H1 (cell line): ENCODE measurements around the gene ZSCAN25. TPM values are rescaled to one million over a fixed set of nuclear protein-coding genes. Genes with fewer than 3 reads are reported as not detected.

Experiments
- CTCF ChIA-PET: fragments of 300-600 bp; sonication (Branson Sonifier 250); formaldehyde crosslinking; loops from one replicate; lab custom pipeline; 2021; ENCODE audit not compliant: partially characterized antibody; lab: Charles Lee
- POLR2A ChIA-PET: fragments of 300-600 bp; sonication (Branson Sonifier 250); formaldehyde crosslinking; loops from one replicate; lab custom pipeline; 2021; ENCODE audit warnings: inconsistent platforms; ENCODE audit not compliant: partially characterized antibody; lab: Charles Lee
- DNase-seq, 2 experiments: peaks; one replicate each; pipeline versions ENCODE4 v3.0.0 to v3.0.0-alpha.2; 2010 to 2022; ENCODE audit warnings: low spot score in 2 of 2, low read depth in 1 of 2, mixed read lengths in 1 of 2
- FAIRE-seq: peaks from 2 replicates; lab custom pipeline; 2011; peaks lifted over from hg19 to GRCh38; lab: Jason Lieb, UNC
- H2AFZ ChIP-seq: 2 replicates; pipeline ENCODE4 v1.8.1; 2012; ENCODE audit warnings: low read length, inconsistent platforms
- H2AK5ac ChIP-seq: 2 replicates; pipeline ENCODE4 v1.6.1; 2013; ENCODE audit warnings: low read depth, low read length
- H2BK120ac ChIP-seq: replicated peaks from 2 replicates; pipeline ENCODE3; 2013; ENCODE audit warnings: low read depth, low read length, inconsistent platforms
- H2BK12ac ChIP-seq: 2 replicates; pipeline ENCODE4 v1.6.1; 2013; ENCODE audit warnings: low read depth, low read length
- H2BK15ac ChIP-seq: 2 replicates; pipeline ENCODE4 v1.6.1; 2013; ENCODE audit warnings: low read length
- H2BK20ac ChIP-seq: 2 replicates; pipeline ENCODE4 v1.6.1; 2013; ENCODE audit warnings: low read length
- H2BK5ac ChIP-seq: 2 replicates; pipeline ENCODE4 v1.6.1; 2013; ENCODE audit warnings: low read depth, low read length
- H3K14ac ChIP-seq: 2 replicates; pipeline ENCODE4 v1.6.1; 2013; ENCODE audit warnings: inconsistent platforms; ENCODE audit not compliant: insufficient read length
- H3K18ac ChIP-seq: 2 replicates; pipeline ENCODE4 v1.6.1; 2013; ENCODE audit warnings: low read length; ENCODE audit errors: extremely low read depth
- H3K23ac ChIP-seq: 2 replicates; pipeline ENCODE4 v1.6.1; 2013; ENCODE audit warnings: inconsistent platforms; ENCODE audit not compliant: insufficient read length
- H3K23me2 ChIP-seq: 2 replicates; pipeline ENCODE4 v1.6.1; 2013; ENCODE audit warnings: low read depth, low read length
- H3K27ac ChIP-seq: 2 replicates; pipeline ENCODE4 v1.6.1; 2011; ENCODE audit warnings: low read depth, low read length, inconsistent platforms
- H3K27me3 ChIP-seq, 4 experiments: replicated peaks in 1 of 4; 1 replicate in 1 of 4; 2 replicates in 3 of 4; pipeline versions ENCODE4 v1.6.1 to v1.8.1; 2011 to 2013; ENCODE audit warnings: low read length in 3 of 4, mild to moderate bottlenecking in 3 of 4, inconsistent platforms in 2 of 4, mixed read lengths in 2 of 4, moderate library complexity in 1 of 4; ENCODE audit not compliant: control insufficient read depth in 3 of 4, insufficient read depth in 3 of 4; ENCODE audit errors: extremely low read depth in 1 of 4
- H3K36me3 ChIP-seq, 4 experiments: 2 replicates each; pipeline versions ENCODE4 v1.6.1 to v1.8.1; 2011 to 2013; ENCODE audit warnings: mild to moderate bottlenecking in 4 of 4, low read length in 3 of 4, moderate library complexity in 2 of 4, control low read depth in 1 of 4, inconsistent platforms in 1 of 4; ENCODE audit not compliant: insufficient read depth in 4 of 4, control insufficient read depth in 2 of 4
- H3K4ac ChIP-seq: replicated peaks from 2 replicates; pipeline ENCODE3; 2013; ENCODE audit warnings: low read length, low read depth, mixed read lengths, inconsistent platforms; ENCODE audit not compliant: insufficient read length
- H3K4me1 ChIP-seq, 4 experiments: replicated peaks in 1 of 4; 1 replicate in 1 of 4; 2 replicates in 3 of 4; pipeline versions ENCODE4 v1.6.1 to v1.8.1; 2011 to 2013; ENCODE audit warnings: low read length in 3 of 4, inconsistent platforms in 2 of 4, mixed read lengths in 1 of 4; ENCODE audit not compliant: insufficient read depth in 4 of 4, control insufficient read depth in 3 of 4
- H3K4me2 ChIP-seq, 2 experiments: 2 replicates each; pipeline versions ENCODE4 v1.6.1 to v1.8.1; 2011 to 2013; ENCODE audit warnings: low read depth in 2 of 2, low read length in 2 of 2, control low read depth in 1 of 2, inconsistent platforms in 1 of 2, mild to moderate bottlenecking in 1 of 2; ENCODE audit not compliant: insufficient read depth in 1 of 2
- H3K4me3 ChIP-seq, 4 experiments: fragments of 200-600, 300-600 bp in 1 of 4; sonication (generic), shearing (Covaris generic), sonication (Bioruptor Twin) in 1 of 4; 2 replicates each; pipeline versions ENCODE4 v1.5.1 to v1.8.1; 2011 to 2016; ENCODE audit warnings: low read length in 4 of 4, low read depth in 3 of 4, control low read depth in 2 of 4, inconsistent platforms in 2 of 4, mild to moderate bottlenecking in 2 of 4, mixed read lengths in 1 of 4, moderate library complexity in 1 of 4; ENCODE audit not compliant: insufficient read depth in 2 of 4; ENCODE audit errors: extremely low read depth in 1 of 4
- H3K56ac ChIP-seq: replicated peaks from 2 replicates; pipeline ENCODE3; 2013; ENCODE audit warnings: low read depth, mild to moderate bottlenecking, mixed read lengths, low read length, inconsistent platforms; ENCODE audit not compliant: insufficient read length
- H3K79me1 ChIP-seq: 2 replicates; pipeline ENCODE4 v1.6.1; 2013; ENCODE audit warnings: low read depth, low read length, control low read depth
- H3K79me2 ChIP-seq, 2 experiments: 2 replicates each; pipeline versions ENCODE4 v1.6.1 to v1.8.1; 2012 to 2013; ENCODE audit warnings: low read length in 2 of 2, mild to moderate bottlenecking in 2 of 2, inconsistent platforms in 1 of 2; ENCODE audit not compliant: insufficient read depth in 2 of 2, control insufficient read depth in 1 of 2
- H3K9ac ChIP-seq, 4 experiments: replicated peaks in 1 of 4; 1 replicate in 1 of 4; 2 replicates in 3 of 4; pipeline versions ENCODE4 v1.6.1 to v1.8.1; 2011 to 2013; ENCODE audit warnings: low read depth in 3 of 4, low read length in 3 of 4, control low read depth in 2 of 4, mild to moderate bottlenecking in 2 of 4, moderate library complexity in 2 of 4, inconsistent platforms in 1 of 4; ENCODE audit errors: extremely low read depth in 1 of 4
- H3K9me3 ChIP-seq, 2 experiments: 2 replicates each; pipeline versions ENCODE4 v1.6.1 to v1.8.1; 2012 to 2013; ENCODE audit warnings: mild to moderate bottlenecking in 2 of 2, moderate library complexity in 2 of 2, control low read depth in 1 of 2, inconsistent platforms in 1 of 2, low read depth in 1 of 2, low read length in 1 of 2, mixed read lengths in 1 of 2; ENCODE audit not compliant: insufficient read depth in 2 of 2
- H4K20me1 ChIP-seq, 2 experiments: replicated peaks in 1 of 2; 2 replicates each; pipeline versions ENCODE3 to v1.8.1; 2011 to 2013; ENCODE audit warnings: inconsistent platforms in 2 of 2, low read length in 2 of 2, mild to moderate bottlenecking in 1 of 2; ENCODE audit not compliant: insufficient read depth in 2 of 2, control insufficient read depth in 1 of 2
- H4K5ac ChIP-seq: 2 replicates; pipeline ENCODE4 v1.6.1; 2013; ENCODE audit warnings: low read length, low read depth, mixed read lengths, inconsistent platforms; ENCODE audit not compliant: insufficient read length
- H4K8ac ChIP-seq: 2 replicates; pipeline ENCODE4 v1.8.0; 2013; ENCODE audit warnings: mild to moderate bottlenecking, moderate library complexity, low read length, inconsistent platforms; ENCODE audit not compliant: insufficient read depth; ENCODE audit errors: extremely low read depth
- H4K91ac ChIP-seq: replicated peaks from 2 replicates; pipeline ENCODE3; 2013; ENCODE audit warnings: low read length, mixed read lengths, inconsistent platforms; ENCODE audit not compliant: insufficient read length
- BCL11A ChIP-seq, 2 experiments: IDR thresholded peaks; one replicate each; pipeline ENCODE4 v1.6.1; 2011; ENCODE audit warnings: low read depth in 2 of 2, low read length in 2 of 2, mild to moderate bottlenecking in 2 of 2
- CEBPB ChIP-seq: IDR thresholded peaks from 2 replicates; pipeline ENCODE4 v1.6.1; 2012; ENCODE audit warnings: low read depth, low read length
- CHD2 ChIP-seq: IDR thresholded peaks from 2 replicates; pipeline ENCODE4 v1.6.1; 2012; ENCODE audit warnings: low read length, improper control_type of control experiment
- EGR1 ChIP-seq: IDR thresholded peaks from 2 replicates; pipeline ENCODE4 v1.6.1; 2011; ENCODE audit warnings: low read depth, low read length, borderline replicate concordance
- HDAC2 ChIP-seq, 2 experiments: fragments of 300-600 bp in 1 of 2; sonication (generic) in 1 of 2; IDR thresholded peaks; 2 replicates each; pipeline ENCODE4 v1.6.1; 2011 to 2012; ENCODE audit warnings: low read depth in 2 of 2, low read length in 2 of 2, mild to moderate bottlenecking in 2 of 2, moderate library complexity in 2 of 2, borderline replicate concordance in 1 of 2, inconsistent platforms in 1 of 2
- KDM1A ChIP-seq: fragments of 200-600, 300-600 bp; sonication (generic); IDR thresholded peaks from 2 replicates; pipeline ENCODE4 v1.7.1; 2016; ENCODE audit warnings: mild to moderate bottlenecking, low read length, borderline replicate concordance
- KDM5A ChIP-seq: fragments of 200-600 bp; IDR thresholded peaks from 2 replicates; pipeline ENCODE4 v1.7.1; 2012; ENCODE audit warnings: mild to moderate bottlenecking, low read length, inconsistent platforms, mixed read lengths
- RBBP5 ChIP-seq: IDR thresholded peaks from 2 replicates; pipeline ENCODE4 v1.7.1; 2012; ENCODE audit warnings: low read depth, mild to moderate bottlenecking, inconsistent platforms, low read length, moderate library complexity, borderline replicate concordance
- RXRA ChIP-seq: IDR thresholded peaks from 2 replicates; pipeline ENCODE4 v1.6.1; 2011; ENCODE audit warnings: low read depth, mild to moderate bottlenecking, low read length, moderate library complexity; ENCODE audit not compliant: insufficient read depth
- TCF12 ChIP-seq: IDR thresholded peaks from 2 replicates; pipeline ENCODE4 v1.6.1; 2011; ENCODE audit warnings: low read depth, mild to moderate bottlenecking, low read length
- ZNF274 ChIP-seq: IDR thresholded peaks from 2 replicates; pipeline ENCODE4 v1.7.0; 2012; ENCODE audit warnings: low read length, borderline replicate concordance; ENCODE audit errors: extremely low read depth
- WGBS, 2 experiments: shearing (Covaris generic) in 1 of 2; methylation state at CpG; one replicate each; pipeline versions ENCODE4 v1.1.6 to v1.1.7; 2013 to 2015; ENCODE audit warnings: low lambda C conversion rate in 2 of 2, mixed read lengths in 2 of 2, inconsistent platforms in 1 of 2, low coverage in 1 of 2, missing lambda C conversion rate in 1 of 2; ENCODE audit not compliant: insufficient replicate concordance in 2 of 2, insufficient coverage in 1 of 2, insufficient read length in 1 of 2; ENCODE audit errors: extremely low coverage in 1 of 2, missing lambda C conversion rate in 1 of 2; 5-methylcytosine and 5-hydroxymethylcytosine counted together
- polyA plus RNA-seq, 7 experiments: library from polyadenylated mRNA; depleted of rRNA in 3 of 7; stranded (reverse) in 5 of 7; unstranded in 2 of 7; fragments of >200 nt in 5 of 7; fragments of 200-250 nt in 2 of 7; gene quantifications; 1 replicate in 5 of 7; 2 replicates in 1 of 7; 4 replicates in 1 of 7; pipeline versions ENCODE4 v1.2.1 to v1.2.3, GENCODE V29; 2011 to 2013; ENCODE audit warnings: missing spikeins in 2 of 7, mixed read lengths in 2 of 7
- total RNA-seq: library from RNA; stranded (reverse); fragmentation: NEBNext Ultra II Directional; extraction: Animal tissue kit (Norgen Biotek cat#: 25700); gene quantifications from 2 replicates; pipeline ENCODE4 v1.2.1, GENCODE V29; 2021
- TF ChIP-seq, protein P1 (sequence below): IDR thresholded peaks from 2 replicates; pipeline ENCODE4 v1.6.1; 2011; ENCODE audit warnings: low read length, improper control_type of control experiment

Gene ZSCAN25
- total and polyA plus RNA-seq, 2 of the 8 experiments (the other 6 are each of a cell fraction or from before 2014, with no cell fraction given): 10.1 to 18.6 TPM

DNA sequence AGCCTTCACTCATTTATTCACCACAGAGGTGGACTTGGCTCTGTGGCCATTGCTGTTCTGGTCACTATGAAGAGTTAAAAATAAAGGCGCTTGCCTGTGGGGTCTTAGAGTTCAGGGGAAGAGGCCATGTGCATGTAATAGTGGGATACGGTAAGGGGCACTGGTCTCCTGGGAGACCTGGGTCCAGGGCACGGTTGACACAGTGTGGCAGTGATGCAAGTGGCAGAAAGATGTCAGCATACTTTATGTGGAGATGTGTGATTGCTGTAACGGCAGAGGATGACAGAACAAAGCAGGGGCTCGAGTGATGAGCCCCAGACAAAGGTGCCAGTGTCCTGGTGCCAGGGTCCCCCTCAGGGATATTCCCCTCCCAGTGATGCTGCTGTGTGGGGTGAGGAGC lies 8.6 kb downstream of the ZSCAN25 start:
- Histone ChIP-seq H3K23me2 (no peaks in the 10 kb centered on the region), H4K20me1 (peaks cover 3 to 5% of the 10 kb centered on the region in 2 experiments), H2BK120ac (no peak overlapping the region), H3K9me3 (no peaks in the 10 kb centered on the region), H2BK5ac (no peak overlapping the region), H2BK12ac (no peak overlapping the region), H4K91ac (no peak overlapping the region), H3K14ac (no peak overlapping the region), H3K27ac (no peak overlapping the region), H2BK15ac (no peak overlapping the region), H3K4me3 (no peak overlapping the region), H3K4me2 (no peak overlapping the region), H4K5ac (no peak overlapping the region), H3K4me1 (peaks cover 5 to 19% (median 9%) of the 10 kb centered on the region in 4 experiments), H2AFZ (no peak overlapping the region), H3K79me2 (0 out of 4 replicates have a peak, but pooled peaks cover 0 to 4% of the 10 kb centered on the region in 2 experiments), H3K9ac (no peak overlapping the region), H4K8ac (no peak overlapping the region), H3K56ac (no peak overlapping the region), H3K18ac (no peak overlapping the region), H3K36me3 (peaks cover 35 to 80% (median 68%) of the 10 kb centered on the region in 4 experiments), H2AK5ac (no peak overlapping the region), H2BK20ac (no peak overlapping the region), H3K23ac (no peak overlapping the region), H3K27me3 (no peaks in the 10 kb centered on the region), H3K4ac (no peak overlapping the region), H3K79me1 (peaks cover 3% of the 10 kb centered on the region)
- TF ChIP-seq ZNF274: no peak
- no peak for TF ChIP-seq TCF12
- no peak for TF ChIP-seq BCL11A (IDR thresholded peaks at IDR 0.05; ENCODE audit: low read depth in 2 of 2, low read length in 2 of 2)
- no peak for TF ChIP-seq KDM1A
- no peak for TF ChIP-seq CHD2
- TF ChIP-seq EGR1: no peak
- no peak for TF ChIP-seq CEBPB
- TF ChIP-seq HDAC2 (IDR thresholded peaks at IDR 0.05; ENCODE audit: borderline replicate concordance in 1 of 2, low read depth in 2 of 2, low read length in 2 of 2): no peak
- TF ChIP-seq RXRA: no peak
- no peak for TF ChIP-seq RBBP5
- TF ChIP-seq, protein P1, sequence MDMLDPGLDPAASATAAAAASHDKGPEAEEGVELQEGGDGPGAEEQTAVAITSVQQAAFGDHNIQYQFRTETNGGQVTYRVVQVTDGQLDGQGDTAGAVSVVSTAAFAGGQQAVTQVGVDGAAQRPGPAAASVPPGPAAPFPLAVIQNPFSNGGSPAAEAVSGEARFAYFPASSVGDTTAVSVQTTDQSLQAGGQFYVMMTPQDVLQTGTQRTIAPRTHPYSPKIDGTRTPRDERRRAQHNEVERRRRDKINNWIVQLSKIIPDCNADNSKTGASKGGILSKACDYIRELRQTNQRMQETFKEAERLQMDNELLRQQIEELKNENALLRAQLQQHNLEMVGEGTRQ: no peak
- TF ChIP-seq KDM5A: no peak
- CTCF ChIA-PET: interaction anchor here (1.2 to 1.4 kb wide), 2 partner anchors 11 to 48 kb away, joined by 3 to 5 read pairs; no protein-coding TSS in a partner anchor
- 90% methylated on average over 5 of the region's 5 CpGs; no CpG with 5 or more reads in 1 of the 2 experiments for WGBS, 2 experiments
- FAIRE-seq (no peak), DNase-seq (no peak)
- POLR2A ChIA-PET: interaction anchor here (0.8 to 1.4 kb wide), 2 partner anchors 15 to 67 kb away, joined by 3 read pairs; partner anchors contain the start of gene ZNF655
